GM23248 (cell line): ENCODE measurements around the gene FNDC11.

ENCODE experiments used
- EZH2 ChIP-seq: fragments of 200-600 bp; sonication (generic); IDR thresholded peaks from 2 replicates; pipeline ENCODE4 v1.6.1; 2018; ENCODE audit warnings: antibody characterized with exemption, mild to moderate bottlenecking; ENCODE audit not compliant: insufficient read depth, poor library complexity, severe bottlenecking
- EZH2phosphoT487 ChIP-seq: fragments of 200-600 bp; sonication (generic); IDR thresholded peaks from 2 replicates; pipeline ENCODE4 v1.6.1; 2018; ENCODE audit warnings: antibody characterized with exemption, moderate library complexity, mild to moderate bottlenecking, low read depth; ENCODE audit not compliant: insufficient read depth

- no peak for TF ChIP-seq EZH2
- no peak for TF ChIP-seq EZH2phosphoT487
These were observed 1.9 kb downstream of the FNDC11 start for GRCh38 chr20:63555661-63556381.
